Activated T-cell treated with anti-CD3 and anti-CD28 coated beads, Interleukin-2, amount 50 U/mL, for 24 hours (primary cell): ENCODE data around the gene ACY1.
"Not testable (repeated sequence)": the region's sequence is repeated elsewhere in the genome, so short reads cannot be mapped to it uniquely, and the experiment has no call there.

Source experiments
- DNase-seq: peaks from one replicate; pipeline ENCODE4 v3.0.0-alpha.2; 2020
- H3K27ac Mint-ChIP-seq: 2 replicates; pipeline ENCODE4 v1.8.0; 2020; ENCODE audit warnings: mild to moderate bottlenecking, mixed read lengths
- H3K27me3 Mint-ChIP-seq: 2 replicates; pipeline ENCODE4 v1.8.0; 2020; ENCODE audit warnings: mixed read lengths
- H3K36me3 Mint-ChIP-seq: 2 replicates; pipeline ENCODE4 v1.8.0; 2020; ENCODE audit warnings: low read depth, mixed read lengths
- H3K4me1 Mint-ChIP-seq: 2 replicates; pipeline ENCODE4 v1.8.0; 2020; ENCODE audit warnings: low read depth, mixed read lengths
- H3K4me3 Mint-ChIP-seq: 2 replicates; pipeline ENCODE4 v1.8.0; 2020; ENCODE audit warnings: mild to moderate bottlenecking, moderate library complexity, mixed read lengths
- H3K9me3 Mint-ChIP-seq: 2 replicates; pipeline ENCODE4 v1.8.0; 2020; ENCODE audit warnings: mixed read lengths

ACY1 gene

DNA sequence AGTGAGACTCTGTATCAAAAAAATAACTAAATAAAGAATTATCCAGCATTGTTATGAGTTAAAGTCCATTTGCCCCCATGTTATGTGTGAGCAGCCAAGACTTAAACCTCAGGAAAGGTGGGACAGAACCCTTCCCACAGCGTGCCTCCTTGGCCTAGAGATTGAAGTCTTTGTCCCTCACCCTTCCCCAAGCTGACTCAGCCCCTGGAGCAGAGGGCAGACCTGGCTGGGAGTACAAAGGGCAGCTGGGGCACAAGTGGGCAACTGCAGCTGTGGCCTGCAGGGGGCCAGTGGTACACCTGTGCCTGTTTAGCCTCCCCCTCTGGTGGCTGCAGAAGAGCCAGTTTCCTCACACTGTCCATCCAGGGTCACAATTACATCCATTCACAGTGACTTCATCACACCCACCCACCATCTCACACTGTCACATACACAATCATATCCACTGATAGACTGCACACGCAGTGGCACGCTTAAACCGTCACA, 940 bp upstream of the ACY1 start:
- peak; percentile 59 for DNase-seq
- Mint-ChIP-seq H3K4me3 (peak overlapping the region; percentile 89), H3K27me3 (no peaks in the 10 kb centered on the region), H3K9me3 (no peaks in the 10 kb centered on the region), H3K4me1 (peaks cover 36% of the 10 kb centered on the region), H3K27ac (peak overlapping the region; percentile 95), H3K36me3 (peaks cover 27% of the 10 kb centered on the region)

DNA sequence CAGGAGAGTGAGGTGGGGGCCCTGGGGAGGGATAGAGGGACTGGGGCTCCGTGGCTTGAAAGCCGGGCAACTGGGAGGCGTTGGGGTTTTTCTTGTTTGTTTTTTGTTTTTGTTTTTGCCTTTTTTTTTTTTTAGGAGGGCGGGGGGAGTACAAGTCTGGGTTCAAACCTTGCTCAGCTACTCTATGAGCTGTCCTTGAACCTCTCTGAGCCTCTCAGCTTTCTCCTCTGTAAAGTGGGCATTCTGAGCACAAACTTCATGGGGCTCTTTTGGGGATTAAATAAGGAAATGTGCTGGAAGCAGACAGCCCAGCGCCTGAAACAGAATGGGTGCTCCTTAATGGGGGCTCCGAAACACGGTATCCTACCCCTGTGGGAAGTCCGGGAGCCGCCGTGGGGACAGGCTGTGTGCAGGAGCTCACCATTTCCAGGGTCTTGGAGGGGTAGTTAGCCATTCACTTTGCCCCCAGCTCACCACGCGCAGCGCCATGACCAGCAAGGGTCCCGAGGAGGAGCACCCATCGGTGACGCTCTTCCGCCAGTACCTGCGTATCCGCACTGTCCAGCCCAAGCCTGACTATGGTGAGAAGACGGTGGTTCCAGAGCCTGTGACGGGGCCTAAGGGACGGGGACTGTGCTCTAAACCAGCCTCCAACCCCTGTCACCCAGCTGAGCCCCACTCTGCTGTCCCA, 388 bp downstream of the ACY1 start:
- DNase-seq: no peak
- peaks cover 32% of the 10 kb centered on the region for H3K4me1 Mint-ChIP-seq
- H3K9me3 Mint-ChIP-seq: no peaks in the 10 kb centered on the region
- H3K4me3 Mint-ChIP-seq: peak overlapping the region; percentile 89
- H3K36me3 Mint-ChIP-seq: peaks cover 29% of the 10 kb centered on the region
- H3K27me3 Mint-ChIP-seq: no peaks in the 10 kb centered on the region
- H3K27ac Mint-ChIP-seq: peak overlapping the region; percentile 95

DNA sequence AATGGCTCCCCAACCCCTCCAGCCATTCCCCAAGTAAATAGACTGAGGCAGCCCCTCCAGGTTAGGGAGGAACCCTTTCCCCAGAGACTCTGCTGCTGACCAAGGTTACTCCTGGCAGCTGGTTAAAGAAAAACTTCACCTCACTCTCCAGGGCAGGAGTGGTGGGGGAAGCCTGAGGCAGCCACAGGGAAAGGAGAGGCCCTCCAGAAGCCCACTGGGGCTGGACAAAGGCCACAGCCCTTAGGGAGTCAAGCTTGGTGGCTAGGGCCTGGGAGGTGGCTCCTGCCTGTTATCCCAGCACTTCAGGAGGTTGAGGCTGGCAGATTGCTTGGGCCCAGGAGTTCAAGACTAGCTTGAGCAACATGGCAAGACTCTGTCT, 923 bp downstream of the ACY1 start:
- Mint-ChIP-seq H3K27ac (peak overlapping the region; percentile 95), H3K9me3 (no peaks in the 10 kb centered on the region), H3K4me3 (peak overlapping the region; percentile 89), H3K36me3 (peaks cover 26% of the 10 kb centered on the region), H3K27me3 (no peaks in the 10 kb centered on the region), H3K4me1 (peaks cover 31% of the 10 kb centered on the region)
- no peak for DNase-seq

DNA sequence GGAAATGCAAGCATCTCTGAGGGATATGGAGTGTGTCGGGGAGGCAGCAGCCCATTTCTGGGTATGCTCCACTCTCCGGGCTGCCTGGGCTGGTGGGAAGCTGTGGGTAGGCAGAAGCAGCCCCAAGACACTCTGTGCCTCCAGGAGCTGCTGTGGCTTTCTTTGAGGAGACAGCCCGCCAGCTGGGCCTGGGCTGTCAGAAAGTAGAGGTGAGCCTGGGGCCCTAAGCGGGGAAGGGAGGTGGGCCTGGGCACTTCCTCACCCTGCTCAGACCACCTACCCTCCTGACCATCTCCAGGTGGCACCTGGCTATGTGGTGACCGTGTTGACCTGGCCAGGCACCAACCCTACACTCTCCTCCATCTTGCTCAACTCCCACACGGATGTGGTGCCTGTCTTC, 1.7 kb downstream of the ACY1 start:
- Mint-ChIP-seq H3K36me3 (peaks cover 26% of the 10 kb centered on the region), H3K27me3 (no peaks in the 10 kb centered on the region), H3K9me3 (no peaks in the 10 kb centered on the region), H3K4me1 (peaks cover 31% of the 10 kb centered on the region), H3K27ac (peak overlapping the region; percentile 95), H3K4me3 (peak overlapping the region; percentile 57)
- DNase-seq: no peak

DNA sequence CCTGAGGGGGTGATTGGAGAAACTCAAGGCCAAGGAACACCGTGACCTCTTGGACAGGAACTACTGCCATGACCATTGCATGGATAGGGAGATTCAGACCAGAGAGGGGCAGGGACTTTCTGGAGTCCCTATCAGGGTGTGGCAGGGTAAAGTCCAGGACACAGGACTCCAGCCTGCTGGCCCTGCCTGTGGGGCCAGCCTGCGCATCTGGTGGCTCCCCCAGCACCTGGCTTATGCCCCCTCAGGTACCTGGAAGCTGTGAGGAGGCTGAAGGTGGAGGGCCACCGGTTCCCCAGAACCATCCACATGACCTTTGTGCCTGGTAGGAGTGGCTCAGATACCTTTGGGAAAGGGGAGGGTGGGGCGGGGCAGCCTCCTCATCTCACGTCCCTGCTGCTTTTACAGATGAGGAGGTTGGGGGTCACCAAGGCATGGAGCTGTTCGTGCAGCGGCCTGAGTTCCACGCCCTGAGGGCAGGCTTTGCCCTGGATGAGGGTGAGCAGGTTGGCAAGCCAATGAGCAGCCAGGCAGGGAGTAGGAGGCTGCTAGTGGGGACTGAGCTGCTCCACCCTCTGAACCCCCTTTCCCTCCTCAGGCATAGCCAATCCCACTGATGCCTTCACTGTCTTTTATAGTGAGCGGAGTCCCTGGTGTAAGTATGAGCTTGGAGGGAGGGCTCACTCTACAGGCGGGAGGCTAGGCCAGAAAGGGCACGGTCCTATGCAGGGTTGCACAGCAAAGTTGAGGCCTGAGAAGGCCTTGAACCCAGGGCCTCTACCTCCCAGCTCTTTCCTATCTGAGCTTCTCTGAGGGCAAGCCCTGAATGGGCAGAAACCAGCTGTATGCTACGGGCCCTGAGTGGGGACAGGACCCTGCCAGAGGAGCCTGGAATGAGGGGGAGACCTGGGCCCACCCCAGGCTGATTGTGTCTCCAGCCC, 2.9 kb downstream of the ACY1 start:
- H3K4me1 Mint-ChIP-seq: peaks cover 31% of the 10 kb centered on the region
- H3K27me3 Mint-ChIP-seq: no peaks in the 10 kb centered on the region
- DNase-seq: no peak
- H3K27ac Mint-ChIP-seq: peak overlapping the region; percentile 79
- H3K36me3 Mint-ChIP-seq: peaks cover 30% of the 10 kb centered on the region
- H3K9me3 Mint-ChIP-seq: no peaks in the 10 kb centered on the region
- no peak overlapping the region for H3K4me3 Mint-ChIP-seq

DNA sequence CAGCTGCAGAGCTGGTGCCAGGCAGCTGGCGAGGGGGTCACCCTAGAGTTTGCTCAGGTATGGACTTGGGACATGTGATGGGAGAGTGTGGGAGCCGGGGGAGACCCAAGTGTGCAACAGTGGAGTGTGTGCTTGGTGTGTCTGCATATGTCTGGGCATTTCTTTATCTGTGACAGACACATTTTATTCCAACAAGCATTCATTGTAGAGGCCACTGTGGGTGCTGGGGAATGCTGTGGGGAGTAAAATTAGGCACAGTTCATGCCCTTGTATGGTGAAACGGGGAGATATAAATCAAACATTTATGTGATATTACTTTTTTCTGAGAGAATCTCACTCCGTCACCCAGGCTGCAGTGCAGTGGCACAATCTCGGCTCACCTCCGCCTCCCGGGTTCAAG, 4.2 kb downstream of the ACY1 start:
- Mint-ChIP-seq H3K36me3 (peaks cover 37% of the 10 kb centered on the region), H3K9me3 (no peaks in the 10 kb centered on the region), H3K27me3 (no peaks in the 10 kb centered on the region), H3K4me1 (peaks cover 34% of the 10 kb centered on the region), H3K4me3 (no peak overlapping the region), H3K27ac (peak overlapping the region; percentile 79)
- no peak for DNase-seq

DNA sequence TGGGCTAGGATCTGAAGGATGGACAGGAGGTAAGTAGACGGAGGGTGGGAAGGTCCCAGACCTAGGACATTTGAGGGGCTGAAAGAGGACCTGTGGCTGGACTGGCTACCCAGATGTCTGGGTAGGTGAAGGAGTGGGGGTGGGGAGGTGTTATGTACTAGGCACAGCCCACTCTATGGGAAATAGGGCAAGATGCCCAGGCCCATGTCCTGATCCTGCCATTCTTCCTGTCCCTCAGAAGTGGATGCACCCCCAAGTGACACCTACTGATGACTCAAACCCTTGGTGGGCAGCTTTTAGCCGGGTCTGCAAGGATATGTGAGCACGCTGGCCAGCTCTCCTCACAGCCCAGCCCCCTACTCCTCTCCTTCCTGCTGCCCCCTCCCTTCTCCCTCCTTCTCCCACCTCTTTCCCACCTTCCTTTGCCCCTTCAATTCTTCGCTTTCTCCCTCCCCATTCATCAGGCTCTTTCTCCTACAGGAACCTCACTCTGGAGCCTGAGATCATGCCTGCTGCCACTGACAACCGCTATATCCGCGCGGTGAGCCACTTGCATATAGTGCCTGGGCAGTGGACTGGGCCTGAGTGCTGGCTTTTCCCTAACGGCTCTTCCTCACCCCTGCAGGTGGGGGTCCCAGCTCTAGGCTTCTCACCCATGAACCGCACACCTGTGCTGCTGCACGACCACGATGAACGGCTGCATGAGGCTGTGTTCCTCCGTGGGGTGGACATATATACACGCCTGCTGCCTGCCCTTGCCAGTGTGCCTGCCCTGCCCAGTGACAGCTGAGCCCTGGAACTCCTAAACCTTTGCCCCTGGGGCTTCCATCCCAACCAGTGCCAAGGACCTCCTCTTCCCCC, 5.2 kb downstream of the ACY1 start:
- DNase-seq: no peak
- no peaks in the 10 kb centered on the region for H3K27me3 Mint-ChIP-seq
- H3K4me3 Mint-ChIP-seq: no peak overlapping the region
- H3K36me3 Mint-ChIP-seq: peaks cover 40% of the 10 kb centered on the region
- H3K4me1 Mint-ChIP-seq: peaks cover 35% of the 10 kb centered on the region
- no peaks in the 10 kb centered on the region for H3K9me3 Mint-ChIP-seq
- peak overlapping the region; percentile 79 for H3K27ac Mint-ChIP-seq

DNA sequence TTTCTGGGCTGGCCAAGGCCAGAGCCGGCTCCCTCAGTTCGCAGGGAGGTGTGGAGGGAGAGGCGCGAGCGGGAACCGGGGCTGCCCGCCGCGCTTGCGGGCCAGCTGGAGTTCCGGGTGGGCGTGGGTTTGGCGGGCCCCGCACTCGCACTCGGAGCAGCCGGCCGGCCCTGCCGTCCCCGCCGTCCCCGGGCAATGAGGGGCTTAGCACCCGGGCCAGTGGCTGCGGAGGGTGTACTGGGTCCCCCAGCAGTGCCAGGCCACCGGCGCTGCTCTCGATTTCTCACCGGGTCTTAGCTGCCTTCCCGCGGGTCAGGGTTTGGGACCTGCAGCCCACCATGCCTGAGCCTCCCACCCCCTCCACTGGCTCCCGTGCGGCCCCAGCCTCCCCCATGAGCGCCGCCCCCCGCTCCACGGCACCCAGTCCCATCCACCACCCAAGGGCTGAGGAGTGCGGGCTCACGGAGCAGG, 7.2 kb downstream of the ACY1 start:
- peak overlapping the region; percentile 100 for H3K27ac Mint-ChIP-seq
- H3K4me1 Mint-ChIP-seq: peaks cover 32% of the 10 kb centered on the region
- H3K36me3 Mint-ChIP-seq: peaks cover 57% of the 10 kb centered on the region
- DNase-seq, H3K27me3 Mint-ChIP-seq, H3K9me3 Mint-ChIP-seq, H3K4me3 Mint-ChIP-seq: not testable (repeated sequence)

DNA sequence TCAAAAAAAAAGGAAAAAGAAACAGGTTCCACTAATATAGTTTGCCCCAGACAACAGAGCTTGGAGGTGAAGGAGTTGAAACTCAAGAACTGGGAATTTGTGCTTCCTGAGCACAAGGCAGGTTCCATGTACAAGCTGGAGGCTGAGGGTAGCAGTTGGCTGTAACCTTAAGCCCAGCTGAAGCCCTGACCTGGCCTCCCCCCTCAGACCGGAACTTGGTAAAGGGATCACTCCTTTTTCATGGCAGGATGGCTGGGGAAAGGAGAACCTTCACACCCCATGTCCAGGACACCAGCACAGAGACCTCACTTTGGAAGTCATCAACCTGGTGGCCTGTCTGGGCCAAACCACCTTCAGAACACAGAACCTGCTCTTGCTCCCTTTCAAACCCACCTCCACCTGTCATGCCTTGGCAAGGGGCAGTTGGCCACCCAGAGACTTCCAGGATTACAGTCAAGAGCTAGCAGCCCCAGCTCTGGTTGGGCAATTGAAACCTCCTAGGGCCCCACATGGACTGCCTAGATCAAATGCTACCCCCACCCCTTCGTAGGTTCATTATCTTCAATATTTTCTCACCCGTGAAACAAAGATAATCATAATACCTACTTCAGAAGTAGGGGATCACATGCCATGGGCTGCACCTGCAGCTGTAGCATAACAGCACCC, 8.8 kb downstream of the ACY1 start:
- H3K27ac Mint-ChIP-seq: peak overlapping the region; percentile 100

DNA sequence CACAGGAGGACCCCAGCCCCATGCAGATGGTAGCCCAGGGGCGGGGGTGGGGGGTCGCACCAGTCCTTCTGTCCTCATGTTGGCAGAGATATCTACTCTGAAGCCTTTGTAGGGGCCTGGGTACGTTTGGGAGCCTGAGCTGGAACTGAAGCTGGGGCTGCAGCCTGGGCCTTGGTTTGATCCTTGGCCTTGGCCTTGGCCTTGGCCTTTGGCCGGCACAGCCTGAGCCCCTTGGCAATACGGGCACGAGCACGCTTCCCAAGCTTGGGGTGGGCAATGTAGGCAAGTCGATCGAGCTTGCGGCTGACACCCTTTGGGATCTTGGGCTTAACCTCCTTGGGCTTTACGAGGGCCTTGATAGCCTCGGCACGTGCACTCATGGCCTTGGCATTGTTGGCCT, 10.3 kb downstream of the ACY1 start:
- H3K27me3 Mint-ChIP-seq, H3K9me3 Mint-ChIP-seq, DNase-seq: not testable (repeated sequence)
- Mint-ChIP-seq H3K36me3 (peaks cover 55% of the 10 kb centered on the region), H3K4me1 (peaks cover 34% of the 10 kb centered on the region), H3K4me3 (peak overlapping the region; percentile 100), H3K27ac (peak overlapping the region; percentile 100)

More for the DNA sequence above, 8.8 kb downstream of the ACY1 start:
- H3K4me1 Mint-ChIP-seq: peaks cover 34% of the 10 kb centered on the region
- no peak for DNase-seq
- no peaks in the 10 kb centered on the region for H3K27me3 Mint-ChIP-seq
- H3K36me3 Mint-ChIP-seq: peaks cover 56% of the 10 kb centered on the region
- H3K9me3 Mint-ChIP-seq: no peaks in the 10 kb centered on the region
- peak overlapping the region; percentile 100 for H3K4me3 Mint-ChIP-seq

DNA sequence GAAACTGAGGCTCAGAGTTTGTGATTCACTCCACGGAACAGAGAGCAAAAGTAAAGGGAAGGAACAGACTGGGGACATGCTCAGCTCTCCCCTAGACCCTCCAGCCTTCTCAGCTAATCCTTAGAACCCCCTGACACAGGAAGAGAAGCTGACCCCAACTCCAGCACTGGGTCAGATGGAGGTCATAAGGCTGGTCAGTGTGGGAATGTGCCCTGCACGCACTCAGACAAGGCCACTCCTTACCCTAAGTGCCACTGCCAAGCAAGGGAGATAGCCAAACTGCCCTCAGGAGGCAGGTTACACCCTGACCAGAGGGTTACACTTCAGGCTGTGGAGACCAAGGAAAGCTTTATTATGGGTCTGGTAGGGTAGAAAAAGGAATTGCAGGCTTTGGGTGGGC, 11.2 kb downstream of the ACY1 start:
- no peaks in the 10 kb centered on the region for H3K9me3 Mint-ChIP-seq
- no peak for DNase-seq
- H3K27me3 Mint-ChIP-seq: no peaks in the 10 kb centered on the region
- peak overlapping the region; percentile 100 for H3K27ac Mint-ChIP-seq
- peaks cover 52% of the 10 kb centered on the region for H3K36me3 Mint-ChIP-seq
- H3K4me3 Mint-ChIP-seq: peak overlapping the region; percentile 100
- peaks cover 34% of the 10 kb centered on the region for H3K4me1 Mint-ChIP-seq

DNA sequence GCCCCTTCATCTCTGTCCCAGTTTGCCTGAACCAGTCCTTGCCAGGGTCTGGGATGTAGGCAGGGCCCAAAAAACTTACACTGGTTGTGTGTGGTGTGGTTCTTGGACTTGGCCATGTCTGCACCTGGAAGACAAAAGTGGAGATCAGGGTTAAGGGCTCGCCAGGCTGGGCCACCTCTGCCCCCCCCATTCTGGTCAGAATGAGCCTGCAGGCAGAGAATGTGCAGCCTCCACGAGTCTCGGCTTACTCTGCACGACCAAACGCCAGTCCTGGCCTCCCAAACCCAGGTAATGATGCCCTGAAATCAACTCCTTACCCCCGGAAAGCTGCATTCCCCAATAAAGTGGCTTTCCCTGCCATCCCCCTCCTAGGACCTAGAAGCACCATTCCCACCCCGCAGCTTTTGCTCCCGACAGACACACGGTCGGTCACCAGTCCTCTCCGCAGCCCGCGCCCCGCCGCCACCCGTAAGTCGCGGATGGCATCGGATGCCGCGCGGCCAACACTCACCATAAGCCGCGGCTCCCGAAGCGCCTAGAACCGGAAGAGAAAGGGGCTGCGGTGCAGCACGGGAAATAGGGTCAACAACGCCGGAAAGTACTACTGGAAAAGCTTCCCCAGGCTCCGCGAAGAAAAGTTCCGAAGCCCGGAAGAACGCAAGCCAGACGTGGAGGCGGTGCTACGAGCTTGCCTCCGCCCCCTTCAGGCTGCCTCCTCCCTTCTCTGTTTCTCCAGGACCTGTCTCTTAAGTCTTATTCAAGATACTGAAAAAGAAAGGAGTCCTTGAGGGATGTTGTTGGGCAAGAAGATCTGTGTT, 12.2 kb downstream of the ACY1 start, which contains the start of gene RPL29:
Gene RPL29, minus strand, starts transcription at position 550 of the 818 bp plus-strand sequence. Its CDS starts 434 bp downstream, at position 116.
- Mint-ChIP-seq H3K27ac (peak within 1 kb of the TSS; percentile 100), H3K27me3 (no peaks in the 10 kb centered on the region), H3K4me1 (peaks cover 34% of the 10 kb centered on the region), H3K4me3 (peak within 1 kb of the TSS; percentile 100), H3K36me3 (peaks cover 52% of the 10 kb centered on the region), H3K9me3 (no peaks in the 10 kb centered on the region)
- peak; percentile 93 for DNase-seq

DNA sequence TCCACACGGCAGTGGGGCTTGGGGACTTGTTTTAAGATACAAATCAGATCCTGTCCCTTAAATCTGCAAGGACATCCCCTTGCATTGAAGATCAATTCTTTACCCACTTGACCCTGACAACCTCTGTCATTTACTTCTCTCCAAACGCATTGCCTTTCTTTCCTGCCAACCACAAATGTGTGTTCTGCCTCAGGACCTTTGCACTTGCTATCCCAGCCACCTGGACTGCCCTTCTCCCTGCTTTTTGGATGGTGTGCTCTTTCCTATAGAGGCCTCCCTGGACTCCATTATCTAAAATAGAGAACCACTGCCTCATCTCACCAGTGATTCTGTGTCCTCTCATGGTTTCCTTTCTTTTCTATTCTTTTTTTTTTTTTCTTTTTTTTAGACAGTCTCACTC, 13.8 kb downstream of the ACY1 start:
- DNase-seq: no peak
- peaks cover 31% of the 10 kb centered on the region for H3K4me1 Mint-ChIP-seq
- H3K36me3 Mint-ChIP-seq: peaks cover 37% of the 10 kb centered on the region
- H3K27ac Mint-ChIP-seq: no peak overlapping the region
- H3K4me3 Mint-ChIP-seq: no peak overlapping the region
- H3K27me3 Mint-ChIP-seq: no peaks in the 10 kb centered on the region
- H3K9me3 Mint-ChIP-seq: no peaks in the 10 kb centered on the region
